ENCODE measurements around the gene FBXO22.

The FBXO22 gene

DNA sequence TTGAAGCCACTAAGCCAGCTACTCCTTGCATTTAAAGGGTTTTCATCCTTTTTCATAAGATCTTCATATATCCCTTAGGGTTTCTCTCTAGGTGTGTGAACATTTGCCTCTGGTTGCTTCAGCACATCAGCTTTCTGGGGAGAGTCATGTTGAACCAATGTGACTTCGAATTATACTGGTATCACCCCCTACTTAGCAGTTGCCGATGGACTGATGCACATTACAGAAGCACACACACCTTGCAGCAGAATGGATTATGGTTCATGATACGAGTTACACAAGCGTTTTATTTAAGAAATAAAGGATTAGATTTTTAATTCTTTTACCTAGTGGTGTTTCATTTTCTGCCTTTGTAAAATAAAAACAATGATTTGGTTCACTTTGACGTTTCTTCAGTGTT lies 39.6 kb downstream of the FBXO22 start:
- no peaks in the 10 kb centered on the region for H3K9me3 ChIP-seq (ENCODE audit: low read length)
- H3K9ac ChIP-seq (ENCODE audit: low read length), result no peak overlapping the region
- H3K27me3 ChIP-seq (ENCODE audit: insufficient read depth, low read length), result no peaks in the 10 kb centered on the region
- no peak overlapping the region for H3K4me2 ChIP-seq (ENCODE audit: low read length)
- H3K4me3 ChIP-seq (ENCODE audit: low read depth, low read length, poor library complexity, severe bottlenecking), result no peak overlapping the region
- H3K79me2 ChIP-seq (ENCODE audit: insufficient read depth, low read length), result no peaks in the 10 kb centered on the region
- H3K4me1 ChIP-seq (ENCODE audit: insufficient read depth, low read length, severe bottlenecking), result no peaks in the 10 kb centered on the region
- H3K9me2 ChIP-seq (ENCODE audit: low read depth, low read length), result no peaks in the 10 kb centered on the region
- H3K36me3 ChIP-seq (ENCODE audit: insufficient read depth, low read length), result peaks cover 13% of the 10 kb centered on the region; the same call in 1 of the 2 replicates
- no peaks in the 10 kb centered on the region for H4K20me1 ChIP-seq (ENCODE audit: insufficient read depth, low read length)
- no peaks in the 10 kb centered on the region for H3F3A ChIP-seq (ENCODE audit: insufficient read depth, low read length)
- no peak for TF ChIP-seq EZH2 (IDR thresholded peaks at IDR 0.05; ENCODE audit: borderline replicate concordance, low read length)
- TF ChIP-seq, protein P1, sequence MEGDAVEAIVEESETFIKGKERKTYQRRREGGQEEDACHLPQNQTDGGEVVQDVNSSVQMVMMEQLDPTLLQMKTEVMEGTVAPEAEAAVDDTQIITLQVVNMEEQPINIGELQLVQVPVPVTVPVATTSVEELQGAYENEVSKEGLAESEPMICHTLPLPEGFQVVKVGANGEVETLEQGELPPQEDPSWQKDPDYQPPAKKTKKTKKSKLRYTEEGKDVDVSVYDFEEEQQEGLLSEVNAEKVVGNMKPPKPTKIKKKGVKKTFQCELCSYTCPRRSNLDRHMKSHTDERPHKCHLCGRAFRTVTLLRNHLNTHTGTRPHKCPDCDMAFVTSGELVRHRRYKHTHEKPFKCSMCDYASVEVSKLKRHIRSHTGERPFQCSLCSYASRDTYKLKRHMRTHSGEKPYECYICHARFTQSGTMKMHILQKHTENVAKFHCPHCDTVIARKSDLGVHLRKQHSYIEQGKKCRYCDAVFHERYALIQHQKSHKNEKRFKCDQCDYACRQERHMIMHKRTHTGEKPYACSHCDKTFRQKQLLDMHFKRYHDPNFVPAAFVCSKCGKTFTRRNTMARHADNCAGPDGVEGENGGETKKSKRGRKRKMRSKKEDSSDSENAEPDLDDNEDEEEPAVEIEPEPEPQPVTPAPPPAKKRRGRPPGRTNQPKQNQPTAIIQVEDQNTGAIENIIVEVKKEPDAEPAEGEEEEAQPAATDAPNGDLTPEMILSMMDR (IDR thresholded peaks at IDR 0.05; ENCODE audit: low read length), result no peak
- H3K27ac ChIP-seq (ENCODE audit: low read depth, low read length, poor library complexity, severe bottlenecking), result no peak overlapping the region
- H2AFZ ChIP-seq (ENCODE audit: low read length), result no peak overlapping the region

DNA sequence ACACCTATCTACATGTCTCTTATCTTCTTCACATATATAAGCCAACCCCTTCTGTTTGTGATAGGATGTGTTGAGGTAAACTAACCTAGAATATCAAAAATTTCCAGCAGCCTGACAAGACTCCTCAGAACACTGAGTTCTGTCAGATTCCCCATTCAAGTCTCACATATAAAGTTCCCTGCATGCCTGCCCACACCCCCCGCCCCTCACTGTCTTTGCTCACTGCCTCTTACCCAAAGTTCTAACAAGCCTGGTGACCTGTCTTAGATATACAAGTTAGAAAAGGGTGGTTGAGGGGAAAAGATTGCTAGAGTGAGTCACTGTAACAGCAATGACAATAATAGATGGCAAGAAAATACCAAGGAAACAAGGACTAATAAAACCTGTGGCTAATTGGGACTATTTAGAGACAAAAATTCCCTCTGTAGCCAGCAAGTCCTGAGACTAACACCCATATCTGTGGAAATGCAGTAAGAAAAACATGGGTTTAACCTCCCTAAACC lies 40.1 kb downstream of the FBXO22 start:
- Histone ChIP-seq H3F3A (ENCODE audit: insufficient read depth, low read length) (no peaks in the 10 kb centered on the region), H3K9me3 (ENCODE audit: low read length) (no peaks in the 10 kb centered on the region), H4K20me1 (ENCODE audit: insufficient read depth, low read length) (no peaks in the 10 kb centered on the region), H3K27ac (ENCODE audit: low read depth, low read length, poor library complexity, severe bottlenecking) (no peak overlapping the region), H3K27me3 (ENCODE audit: insufficient read depth, low read length) (no peaks in the 10 kb centered on the region), H3K9ac (ENCODE audit: low read length) (no peak overlapping the region), H2AFZ (ENCODE audit: low read length) (no peak overlapping the region), H3K4me3 (ENCODE audit: low read depth, low read length, poor library complexity, severe bottlenecking) (no peak overlapping the region), H3K9me2 (ENCODE audit: low read depth, low read length) (no peaks in the 10 kb centered on the region), H3K4me2 (ENCODE audit: low read length) (no peak overlapping the region), H3K79me2 (ENCODE audit: insufficient read depth, low read length) (no peaks in the 10 kb centered on the region), H3K4me1 (ENCODE audit: insufficient read depth, low read length, severe bottlenecking) (no peaks in the 10 kb centered on the region), H3K36me3 (ENCODE audit: insufficient read depth, low read length) (peaks cover 8% of the 10 kb centered on the region; the same call in 1 of the 2 replicates)
- TF ChIP-seq, protein P1 (IDR thresholded peaks at IDR 0.05; ENCODE audit: low read length), result no peak
- TF ChIP-seq EZH2 (IDR thresholded peaks at IDR 0.05; ENCODE audit: borderline replicate concordance, low read length), result no peak

DNA sequence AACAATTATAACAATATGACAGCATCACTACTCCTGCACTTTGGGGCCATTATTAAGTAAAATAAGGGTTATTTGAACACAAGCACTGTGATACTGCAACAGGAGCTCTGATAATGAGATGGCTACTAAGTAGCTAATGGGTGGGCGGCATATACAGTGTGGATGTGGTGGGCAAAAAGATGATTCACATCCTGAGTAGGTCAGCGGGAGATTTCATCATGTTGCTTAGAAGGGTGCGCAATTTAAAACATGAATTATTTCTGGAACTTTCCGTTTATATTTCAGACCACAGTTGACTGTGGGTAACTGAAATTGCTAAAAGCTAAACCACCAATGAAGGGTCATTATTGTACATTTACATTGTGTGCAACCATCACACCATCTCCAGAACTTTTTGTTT lies 42.3 kb downstream of the FBXO22 start:
- H3K9ac ChIP-seq (ENCODE audit: low read length), result no peak overlapping the region
- no peak overlapping the region for H3K27ac ChIP-seq (ENCODE audit: low read depth, low read length, poor library complexity, severe bottlenecking)
- H3F3A ChIP-seq (ENCODE audit: insufficient read depth, low read length), result no peaks in the 10 kb centered on the region
- no peaks in the 10 kb centered on the region for H3K9me2 ChIP-seq (ENCODE audit: low read depth, low read length)
- no peak overlapping the region for H3K4me2 ChIP-seq (ENCODE audit: low read length)
- no peaks in the 10 kb centered on the region for H4K20me1 ChIP-seq (ENCODE audit: insufficient read depth, low read length)
- H3K36me3 ChIP-seq (ENCODE audit: insufficient read depth, low read length), result no peaks in the 10 kb centered on the region
- H3K79me2 ChIP-seq (ENCODE audit: insufficient read depth, low read length), result no peaks in the 10 kb centered on the region
- TF ChIP-seq, protein P1 (IDR thresholded peaks at IDR 0.05; ENCODE audit: low read length), result no peak
- TF ChIP-seq EZH2 (IDR thresholded peaks at IDR 0.05; ENCODE audit: borderline replicate concordance, low read length), result no peak
- no peak overlapping the region for H2AFZ ChIP-seq (ENCODE audit: low read length)
- H3K4me3 ChIP-seq (ENCODE audit: low read depth, low read length, poor library complexity, severe bottlenecking), result no peak overlapping the region
- H3K9me3 ChIP-seq (ENCODE audit: low read length), result no peaks in the 10 kb centered on the region
- no peaks in the 10 kb centered on the region for H3K27me3 ChIP-seq (ENCODE audit: insufficient read depth, low read length)
- no peaks in the 10 kb centered on the region for H3K4me1 ChIP-seq (ENCODE audit: insufficient read depth, low read length, severe bottlenecking)

Data from OCI-LY1 (cell line).